AML-193 (cell line): ENCODE measurements around the gene COPA.

Experiments used
- DNase-seq, 2 experiments: peaks; one replicate each; lab custom pipeline; 2025; lab: John Stamatoyannopoulos, UW

Gene COPA

DNA sequence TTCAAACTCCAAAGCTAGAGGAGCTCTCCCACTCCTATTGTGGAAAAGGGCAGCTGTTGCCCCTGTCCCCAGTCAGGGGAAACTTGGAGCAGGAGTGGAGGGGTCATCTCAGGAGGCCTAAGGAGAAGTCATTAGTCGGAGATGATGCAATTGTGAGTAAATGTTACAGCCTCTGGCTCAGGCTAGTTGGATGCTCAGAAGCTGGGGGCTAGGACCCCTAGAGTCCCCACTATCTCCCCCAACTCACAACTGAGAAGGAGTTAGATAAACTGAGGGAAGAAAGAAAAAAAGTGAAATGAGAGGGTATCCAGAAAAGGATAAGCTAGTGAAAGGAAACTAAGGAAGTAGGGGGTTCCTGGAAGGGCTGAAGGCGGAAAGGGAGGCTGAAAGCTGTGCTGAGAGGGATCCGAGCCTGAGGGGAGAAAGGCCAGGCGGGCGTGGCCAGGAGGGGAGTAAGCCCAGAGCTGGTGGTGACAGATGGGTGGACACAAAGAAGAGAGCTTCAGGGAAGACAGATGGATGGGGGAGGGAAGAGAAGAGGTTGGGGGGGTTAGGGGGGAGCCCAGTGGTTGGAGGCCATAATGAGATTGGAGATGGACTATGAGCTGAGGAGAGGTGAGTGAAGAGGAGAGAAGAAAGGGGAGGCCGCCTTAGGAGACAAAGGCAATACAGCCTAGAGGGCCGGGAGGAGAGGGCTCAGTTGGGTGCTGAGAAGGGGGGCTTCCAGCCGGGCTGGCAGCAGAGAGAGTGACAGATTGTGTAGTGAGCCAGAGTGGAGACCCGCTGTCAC is 19.3 kb upstream of the COPA start:
- no peak for DNase-seq

DNA sequence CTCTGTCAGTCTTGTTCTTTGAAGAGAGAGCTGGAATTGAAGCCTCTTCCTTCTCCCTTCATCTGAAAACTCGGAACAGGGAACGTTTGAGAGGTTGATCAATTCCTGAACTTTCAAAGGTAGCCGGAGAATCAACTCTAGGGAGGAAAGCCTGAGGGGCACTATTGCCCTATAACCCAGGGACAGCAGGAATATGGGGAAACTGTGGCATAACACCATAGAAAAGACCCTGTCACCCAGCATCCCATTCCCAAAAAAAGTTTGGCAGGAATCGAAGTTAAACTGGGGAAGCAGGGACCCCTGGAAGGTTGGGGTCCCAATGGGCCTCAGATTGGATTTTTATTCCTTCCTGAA is 18.7 kb upstream of the COPA start:
- DNase-seq: no peak

DNA sequence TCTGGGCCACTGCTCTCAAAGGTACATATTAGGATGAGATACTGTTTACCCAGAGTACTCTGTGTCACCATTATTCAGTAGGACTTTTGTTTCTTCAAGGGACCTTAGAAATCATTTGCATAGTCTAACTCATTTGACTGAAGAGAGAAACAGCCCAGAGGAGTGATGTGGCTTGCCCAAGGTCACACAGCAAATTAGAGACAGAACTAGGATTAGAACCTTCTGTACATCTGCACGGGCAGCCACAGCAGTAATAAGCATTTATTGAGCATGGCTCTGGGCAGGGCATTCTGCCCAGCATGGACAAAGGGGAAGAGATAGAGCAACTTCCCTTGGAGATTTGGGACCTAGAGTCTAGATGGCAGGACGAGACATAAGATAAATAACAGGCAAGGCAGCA is 18.1 kb upstream of the COPA start:
- DNase-seq: no peak

DNA sequence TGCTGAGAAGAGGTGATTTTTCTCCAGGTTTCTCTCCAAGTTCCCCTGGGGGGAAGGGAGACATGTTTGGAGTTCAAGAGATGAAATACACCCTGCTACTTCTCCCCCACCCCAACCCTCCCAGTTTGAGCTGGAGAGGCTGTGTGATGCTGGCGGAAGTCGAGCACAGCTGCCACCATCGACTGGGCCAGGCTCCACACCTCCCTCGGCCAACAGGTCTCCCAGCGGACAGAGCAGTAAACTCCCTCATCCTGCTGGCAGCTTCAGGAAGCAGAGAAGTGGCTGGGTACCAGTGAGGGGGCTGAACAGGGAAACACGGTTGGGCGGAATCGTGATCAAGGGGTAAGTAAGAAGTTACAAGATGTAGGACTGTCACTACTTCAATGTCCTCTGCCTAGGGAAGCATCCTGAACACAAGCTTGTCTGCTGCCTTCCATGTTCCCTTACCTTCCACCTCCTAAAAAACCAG is 17.2 kb upstream of the COPA start:
- DNase-seq: no peak

DNA sequence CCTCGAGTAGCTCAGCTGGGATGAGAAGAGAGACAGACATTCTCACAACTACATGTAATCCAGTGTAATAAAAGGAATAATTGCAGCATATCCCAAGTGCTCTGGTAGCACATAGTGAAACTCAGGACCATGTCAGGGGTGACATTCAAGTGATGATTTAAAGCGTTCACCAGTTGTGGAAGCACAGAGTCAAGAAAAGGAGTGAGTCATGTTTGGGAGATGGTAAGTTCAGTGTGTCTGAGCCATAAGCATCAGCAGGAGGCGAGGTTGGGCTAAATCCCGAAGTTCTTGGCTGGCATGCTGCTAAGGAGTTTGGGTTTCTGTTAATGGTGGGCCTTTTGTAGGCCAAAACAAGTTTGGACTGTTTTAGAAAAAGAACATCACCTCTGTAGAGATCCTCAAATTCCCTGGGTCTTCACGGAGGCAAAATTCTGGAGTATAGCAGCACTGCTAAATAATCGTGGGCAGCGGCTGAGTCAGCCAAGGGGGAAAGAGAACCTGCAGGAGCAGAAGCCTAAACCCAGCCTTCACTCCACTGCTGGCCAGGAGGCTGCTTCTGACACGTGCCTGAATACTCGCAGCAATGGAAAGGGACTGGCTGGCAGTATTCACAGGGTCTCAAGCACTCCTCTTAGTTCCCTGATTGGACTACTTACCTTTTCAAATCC is 16.6 kb upstream of the COPA start:
- DNase-seq: no peak

DNA sequence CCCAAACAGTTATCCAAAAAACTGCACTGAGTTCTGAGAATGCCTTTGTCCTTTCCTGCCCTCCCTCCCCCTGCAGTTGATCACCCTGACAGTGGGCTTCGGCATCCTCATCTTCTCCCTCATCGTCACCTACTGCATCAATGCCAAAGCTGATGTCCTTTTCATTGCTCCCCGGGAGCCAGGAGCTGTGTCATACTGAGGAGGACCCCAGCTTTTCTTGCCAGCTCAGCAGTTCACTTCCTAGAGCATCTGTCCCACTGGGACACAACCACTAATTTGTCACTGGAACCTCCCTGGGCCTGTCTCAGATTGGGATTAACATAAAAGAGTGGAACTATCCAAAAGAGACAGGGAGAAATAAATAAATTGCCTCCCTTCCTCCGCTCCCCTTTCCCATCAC is 15.0 kb upstream of the COPA start:
- no peak for DNase-seq

DNA sequence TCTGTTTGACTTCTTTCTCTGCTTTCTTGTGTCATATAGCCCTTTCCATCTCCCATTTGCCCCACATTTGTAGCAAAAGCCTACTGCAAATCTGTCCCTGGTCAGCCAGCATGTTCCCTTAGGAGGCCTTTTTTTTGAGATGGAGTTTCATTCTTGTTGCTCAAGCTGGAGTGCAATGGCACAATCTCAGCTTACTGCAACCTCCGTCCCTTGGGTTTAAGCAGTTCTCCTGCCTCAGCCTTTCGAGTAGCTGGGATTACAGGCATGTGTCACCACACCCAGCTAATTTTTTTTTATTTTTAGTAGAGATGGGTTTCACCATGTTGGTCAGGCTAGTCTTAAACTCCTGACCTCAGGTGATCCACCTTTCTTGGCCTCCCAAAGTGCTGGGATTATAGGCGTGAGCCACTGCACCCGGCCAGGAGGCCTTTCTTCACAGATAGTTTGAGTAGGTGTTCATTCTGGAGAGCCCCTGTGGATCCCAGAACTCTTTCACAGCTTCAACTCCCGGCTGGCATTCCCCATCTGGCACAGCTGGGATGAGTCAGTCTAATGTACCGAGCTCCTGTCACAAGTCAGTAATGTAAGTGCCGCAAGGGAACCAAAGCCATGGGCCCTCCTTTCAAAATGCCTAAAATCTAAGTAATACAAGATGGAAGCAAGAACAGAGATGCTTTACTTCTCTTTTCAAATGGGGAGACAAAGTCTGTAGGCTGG is 14.4 kb upstream of the COPA start:
- no peak for DNase-seq

DNA sequence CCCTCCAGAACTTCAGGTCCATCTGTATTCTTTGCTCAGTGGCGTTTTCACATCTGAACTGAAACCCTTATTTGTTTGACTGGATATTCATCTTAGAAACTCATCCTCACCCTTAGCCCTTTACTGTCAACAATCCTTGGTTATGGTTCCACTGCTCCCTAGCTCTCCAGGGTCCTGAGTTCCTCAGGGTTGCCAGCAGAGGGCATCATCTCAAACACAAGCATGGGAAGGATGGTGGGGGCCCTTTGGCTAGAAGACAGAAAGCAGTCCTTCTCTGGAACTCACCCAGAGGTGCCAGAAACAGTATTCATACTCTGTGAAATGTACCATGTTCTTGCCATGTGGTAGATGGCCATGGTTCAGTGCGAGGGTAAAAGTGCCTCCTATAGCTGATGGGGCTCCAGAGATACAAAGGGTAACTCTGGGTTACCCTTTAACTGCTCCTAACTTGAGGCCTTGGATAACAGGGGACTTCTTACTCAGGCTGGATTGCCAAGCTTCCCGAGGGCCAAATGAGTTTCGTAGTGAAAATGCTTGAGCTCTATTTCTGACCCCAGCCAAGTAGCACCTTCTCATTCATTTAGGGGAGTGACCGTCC is 11.4 kb upstream of the COPA start:
- DNase-seq: peak; percentile 20 to 39

DNA sequence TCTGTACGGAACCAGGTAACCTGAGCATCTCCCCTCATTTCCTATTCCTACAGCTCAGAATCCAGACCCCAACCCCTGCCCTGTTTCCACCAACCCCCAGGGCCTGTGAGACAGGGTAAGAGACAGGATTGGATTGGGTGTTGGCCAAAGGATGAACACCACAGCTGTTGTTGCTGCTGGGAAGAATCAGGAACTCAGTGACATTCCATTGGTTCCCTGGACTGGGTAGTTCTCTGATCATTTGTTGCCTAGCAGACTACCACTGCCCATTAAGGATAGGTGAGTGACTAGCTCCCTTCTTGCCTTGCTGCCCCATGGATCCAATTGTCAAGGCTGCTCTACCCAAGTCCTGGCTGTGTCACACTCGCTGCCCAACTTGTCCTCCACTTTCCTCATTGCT is 10.2 kb upstream of the COPA start:
- no peak for DNase-seq

DNA sequence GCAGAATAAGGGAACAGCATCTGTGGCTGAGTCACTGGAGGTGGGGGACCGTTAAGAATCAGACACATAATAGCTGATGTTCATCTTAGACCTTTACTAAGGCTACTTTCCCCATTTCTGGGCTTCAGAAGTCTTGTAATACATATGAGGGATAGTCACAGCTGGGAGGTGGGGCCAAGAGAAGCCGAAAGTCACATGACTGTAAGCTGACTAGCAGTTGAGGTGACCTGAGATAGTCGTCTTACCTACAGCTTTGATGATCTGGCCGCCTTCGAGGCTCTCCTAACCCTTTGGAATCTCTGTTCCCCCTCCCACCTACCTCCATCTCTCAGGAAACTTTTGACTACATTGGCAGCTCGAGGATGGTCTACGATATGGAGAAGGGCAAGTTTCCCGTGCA is 9.5 kb upstream of the COPA start:
- no peak for DNase-seq

DNA sequence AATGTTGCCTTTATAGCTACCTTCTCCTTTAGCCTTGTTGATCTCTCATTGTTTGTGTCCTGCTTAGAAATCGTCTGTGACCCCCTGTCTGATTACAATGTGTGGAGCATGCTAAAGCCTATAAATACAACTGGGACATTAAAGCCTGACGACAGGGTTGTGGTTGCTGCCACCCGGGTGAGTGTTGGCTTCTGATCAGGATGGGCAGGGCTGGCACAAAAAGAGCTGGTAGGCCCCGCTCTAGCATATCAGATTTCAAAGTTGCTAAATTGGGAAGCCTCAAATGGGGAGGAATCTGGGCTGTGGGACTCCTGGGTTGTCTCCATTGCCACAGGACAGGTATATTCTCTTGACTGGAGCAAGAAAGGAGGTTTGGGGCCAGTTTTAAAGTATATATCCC is 8.6 kb upstream of the COPA start:
- no peak for DNase-seq

DNA sequence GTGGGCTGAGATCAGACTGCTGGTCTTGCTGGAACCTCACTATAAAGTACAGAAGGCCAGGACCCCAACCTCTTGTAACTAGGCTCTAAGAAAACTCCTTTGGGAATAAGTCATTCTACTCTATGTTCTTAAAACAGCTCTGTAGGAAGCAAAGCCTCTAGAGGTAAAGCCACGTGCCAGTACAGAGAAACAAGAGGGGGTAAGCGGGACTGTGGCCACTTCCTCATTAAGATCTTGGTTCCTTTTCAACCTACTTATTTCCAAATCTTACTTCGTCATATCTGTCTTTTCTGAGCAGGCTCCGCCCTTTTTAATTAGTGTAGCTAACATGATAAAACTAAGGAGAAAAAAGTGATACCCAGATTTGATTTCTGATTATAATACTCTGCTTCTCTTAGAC is 3.9 kb upstream of the COPA start:
- DNase-seq: peak; percentile 88 to 90

DNA sequence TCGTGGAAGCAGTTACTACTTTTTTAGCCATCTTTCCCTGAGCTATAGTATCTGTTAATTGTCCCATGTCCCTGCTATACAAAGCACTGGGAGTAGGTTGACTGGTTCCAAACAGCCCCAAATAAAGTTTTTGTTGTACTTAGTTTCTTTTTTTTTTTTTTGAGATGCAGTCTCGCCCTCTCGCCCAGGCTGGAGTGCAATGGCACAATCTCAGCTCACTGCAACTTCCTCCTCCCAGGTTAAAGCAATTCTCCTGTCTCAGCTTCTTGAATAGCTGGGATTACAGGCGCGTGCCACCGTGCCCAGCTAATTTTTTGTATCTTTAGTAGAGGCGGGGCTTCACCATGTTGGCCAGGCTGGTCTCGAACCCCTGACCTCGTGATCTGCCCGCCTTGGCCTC is 3.4 kb upstream of the COPA start:
- DNase-seq: no peak

DNA sequence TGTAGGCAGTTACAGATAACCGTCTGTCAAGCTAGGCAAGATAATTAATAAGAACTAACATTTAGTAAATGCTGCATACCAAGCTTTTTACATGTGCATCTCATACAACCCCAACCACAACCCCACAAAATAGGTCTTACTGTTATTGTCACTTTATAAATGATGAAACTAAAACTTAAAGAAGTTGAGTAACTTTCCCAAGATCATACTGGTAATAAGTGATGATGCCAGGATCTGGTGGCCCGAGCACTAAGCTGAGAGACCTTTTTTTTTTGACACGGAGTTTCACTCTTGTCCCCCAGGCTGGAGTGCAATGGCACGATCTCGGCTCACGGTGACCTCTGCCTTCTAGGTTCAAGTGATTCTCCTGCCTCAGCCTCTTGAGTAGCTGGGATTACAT is 1.9 kb upstream of the COPA start:
- DNase-seq: no peak

DNA sequence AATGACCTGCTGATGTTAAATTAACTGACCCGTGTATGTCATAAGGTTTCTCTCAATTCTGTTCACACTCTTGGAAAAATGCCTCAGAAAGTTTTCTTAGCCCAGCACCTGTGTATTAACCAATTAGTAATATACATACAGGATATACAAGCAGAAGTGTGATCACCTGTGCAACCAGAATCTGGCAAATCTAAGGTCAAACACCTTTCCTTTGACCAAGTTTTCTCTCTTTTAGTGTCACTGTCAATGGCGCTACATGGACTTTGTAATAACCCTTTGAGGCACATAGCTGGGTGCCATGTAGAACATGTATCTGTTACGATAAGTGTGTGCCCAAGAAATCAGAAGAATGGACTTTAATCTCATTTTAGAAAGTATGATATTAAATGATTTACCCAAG is 1.2 kb upstream of the COPA start:
- no peak for DNase-seq

DNA sequence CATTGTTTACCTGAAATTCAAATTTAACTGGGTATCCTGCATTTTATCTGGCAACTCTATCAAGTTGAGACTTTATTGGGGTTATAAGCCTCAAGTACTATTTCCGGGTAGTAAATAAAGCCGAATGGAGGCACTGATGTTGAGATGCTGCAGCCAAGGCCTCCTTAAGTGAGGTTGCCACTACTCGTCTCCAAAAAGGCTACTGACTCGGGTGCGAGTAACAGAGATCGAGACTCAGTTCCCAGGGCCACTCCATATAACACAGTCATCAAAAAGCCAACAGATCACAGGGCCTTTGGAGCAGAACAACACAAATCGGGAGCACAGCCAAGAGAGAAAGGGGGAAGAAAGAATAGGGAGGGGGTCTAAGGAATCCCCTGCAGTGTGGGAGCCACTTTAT is 524 bp downstream of the COPA start:
- DNase-seq: no peak

DNA sequence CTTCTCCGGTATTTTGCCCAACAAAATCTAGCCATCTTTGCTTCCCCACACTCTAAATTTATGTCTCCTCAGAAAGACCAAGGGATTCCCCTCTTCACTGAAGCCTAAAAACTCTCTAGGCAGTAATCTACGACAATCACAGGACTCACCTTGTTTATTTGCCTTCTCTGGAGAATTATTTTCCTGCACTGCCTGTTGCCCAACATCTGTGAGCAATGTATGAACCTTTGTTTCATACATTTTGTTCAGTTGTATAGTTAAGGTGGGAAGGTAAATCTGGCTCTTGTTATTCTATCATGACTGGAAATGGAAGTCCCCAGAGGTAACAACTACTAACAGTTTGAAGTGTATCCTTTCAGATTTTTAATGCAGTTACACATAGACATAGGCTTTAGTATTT is 2.2 kb downstream of the COPA start:
- DNase-seq: no peak

DNA sequence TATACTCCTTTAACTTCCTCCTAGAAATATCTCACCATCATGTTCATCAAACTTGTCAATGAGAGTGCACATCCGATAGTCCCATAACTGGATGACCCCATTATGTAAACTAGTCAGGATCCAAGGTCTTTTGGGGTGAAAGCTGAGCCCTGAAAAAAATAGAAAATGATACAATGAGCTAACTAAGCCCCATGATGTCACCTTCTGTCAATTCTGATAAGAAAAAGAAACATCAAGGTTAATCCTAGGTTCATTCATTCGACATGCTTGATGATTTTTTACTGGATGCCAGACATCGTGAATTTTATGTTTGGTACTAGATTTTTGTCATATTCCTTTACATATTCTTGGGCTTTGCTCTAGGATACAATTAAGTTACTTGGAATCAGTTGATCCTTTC is 2.9 kb downstream of the COPA start:
- no peak for DNase-seq

DNA sequence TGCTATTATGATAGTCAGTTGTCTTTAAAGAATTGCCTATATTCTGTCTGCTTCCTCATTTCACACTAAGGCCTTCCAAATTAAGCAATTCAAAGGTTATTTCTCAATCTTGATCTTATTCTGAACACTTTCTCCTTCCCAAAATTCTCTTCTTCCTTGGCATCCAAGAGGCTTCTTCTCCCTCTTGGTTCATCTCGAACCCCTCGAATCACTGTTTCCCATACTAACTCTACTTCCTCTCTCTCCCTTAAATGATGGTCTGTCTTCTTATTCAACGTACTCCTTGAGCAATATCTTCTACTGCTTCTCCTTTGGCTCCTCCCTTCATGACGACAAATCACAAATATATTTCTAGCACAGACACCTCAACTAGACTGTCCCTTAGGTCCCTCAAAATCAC is 4.5 kb downstream of the COPA start:
- DNase-seq: peak; percentile 63 to 66

DNA sequence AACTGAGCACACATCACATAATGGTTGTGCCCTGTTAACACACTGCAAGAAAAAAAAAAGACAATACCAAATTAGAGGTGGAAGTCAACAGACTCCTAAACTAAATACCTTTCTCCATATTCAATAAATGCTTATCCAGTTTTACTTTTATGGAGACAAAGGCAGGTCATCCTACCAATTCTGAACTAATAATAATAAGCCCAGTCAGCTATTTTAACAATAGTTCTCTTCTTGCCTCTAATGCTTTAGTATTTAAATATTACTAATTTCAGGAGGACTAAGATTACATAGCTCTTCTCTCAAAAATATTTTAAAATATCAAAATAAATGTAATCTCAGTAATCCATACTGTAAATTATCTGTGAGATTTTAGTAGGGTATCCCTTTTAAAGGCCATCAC is 10.5 kb downstream of the COPA start:
- no peak for DNase-seq

DNA sequence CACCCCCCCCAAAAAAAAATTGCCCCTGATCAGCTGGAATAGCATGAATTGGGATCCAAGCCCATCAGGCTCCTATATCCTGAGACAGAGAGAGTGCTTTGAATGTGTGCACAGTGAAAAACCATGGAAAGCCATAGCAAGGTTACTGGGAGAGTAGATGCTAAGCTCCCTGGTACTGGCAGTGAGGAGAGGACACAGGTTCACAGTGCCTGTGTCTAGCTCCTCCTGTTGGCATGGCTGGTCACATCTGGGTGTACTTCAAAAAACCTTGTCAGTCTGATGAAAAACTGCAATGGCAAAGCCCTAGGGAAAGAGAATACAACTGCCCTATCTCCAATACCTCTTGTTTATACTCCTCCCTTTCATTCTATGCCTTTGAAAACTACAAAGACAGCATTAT is 12.9 kb downstream of the COPA start:
- no peak for DNase-seq

DNA sequence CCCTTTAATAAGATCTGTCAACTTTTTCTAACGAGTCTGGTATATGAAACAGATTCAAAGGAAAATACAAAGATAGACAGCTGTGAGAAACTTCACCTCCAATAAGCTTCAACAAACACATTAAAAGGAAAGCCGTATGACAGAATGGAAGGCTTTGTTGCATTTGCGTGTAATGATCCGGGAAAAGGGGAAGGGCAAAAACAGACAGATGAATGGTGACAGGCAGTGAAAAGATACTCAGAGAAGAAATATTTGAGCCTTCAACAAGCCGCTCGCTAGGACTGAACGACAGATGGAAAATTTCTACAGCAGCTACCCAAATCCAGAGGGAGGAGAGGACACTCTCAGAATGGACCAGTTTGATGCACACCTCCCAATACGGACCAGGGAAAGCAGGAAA is 14.9 kb downstream of the COPA start:
- DNase-seq: no peak

DNA sequence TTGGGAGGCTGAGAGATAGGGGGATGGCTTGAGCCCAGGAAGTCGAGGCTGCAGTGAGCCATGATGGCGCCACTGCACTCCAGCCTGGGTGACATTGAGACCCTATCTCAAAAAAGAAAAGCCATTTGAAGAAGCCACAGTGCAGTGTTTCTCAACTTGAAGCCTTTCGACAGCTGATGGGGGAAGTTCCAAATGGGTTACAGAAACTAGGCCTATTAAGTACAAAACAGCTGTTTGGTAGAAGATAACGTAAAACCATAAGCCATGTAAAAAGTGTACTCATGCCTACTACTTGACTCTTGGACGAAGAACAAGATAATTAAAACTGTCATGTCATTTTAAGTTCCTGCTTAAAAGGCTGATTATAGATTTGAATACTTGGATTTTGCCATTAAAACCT is 16.6 kb downstream of the COPA start:
- no peak for DNase-seq
